Peyer's patch (tissue), 4 donors: ENCODE results near the gene RUFY3.

Source experiments
- POLR2A ChIP-seq, 2 donors: fragments of 450-650 bp; IDR thresholded peaks; one replicate each; pipeline ENCODE4 v1.5.1; 2017; ENCODE audit warnings: antibody characterized with exemption in 2 of 2, mild to moderate bottlenecking in 2 of 2, moderate library complexity in 2 of 2
- TF ChIP-seq, protein P1 (sequence below), 6 experiments: fragments of 450-650 bp in 4 of 6; fragments of 200-600 bp in 2 of 6; sonication (generic) in 1 of 6; IDR thresholded peaks; one replicate each; pipeline ENCODE4 v1.5.1; 2017 to 2019; ENCODE audit warnings: antibody characterized with exemption in 6 of 6, mild to moderate bottlenecking in 3 of 6, moderate library complexity in 1 of 6

DNA sequence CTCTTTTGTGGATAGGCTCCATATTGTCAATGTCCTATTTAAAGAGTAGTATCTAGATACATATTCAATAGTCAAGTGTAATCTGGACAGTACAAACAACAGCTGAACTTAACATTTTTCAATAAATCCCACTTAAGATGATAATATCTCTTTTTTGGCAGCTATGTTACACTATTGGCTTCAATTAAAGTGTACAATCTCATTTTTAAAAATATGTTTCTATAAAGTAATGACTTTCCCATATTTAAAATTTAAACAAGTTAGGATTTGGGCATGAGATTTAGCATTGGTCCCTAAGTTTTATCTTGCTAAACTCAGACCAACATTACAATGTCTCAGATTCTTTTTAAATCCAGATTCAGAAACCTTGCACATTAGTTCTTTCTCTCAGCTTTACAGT lies 47.6 kb upstream of the RUFY3 start:
- TF ChIP-seq, protein P1, sequence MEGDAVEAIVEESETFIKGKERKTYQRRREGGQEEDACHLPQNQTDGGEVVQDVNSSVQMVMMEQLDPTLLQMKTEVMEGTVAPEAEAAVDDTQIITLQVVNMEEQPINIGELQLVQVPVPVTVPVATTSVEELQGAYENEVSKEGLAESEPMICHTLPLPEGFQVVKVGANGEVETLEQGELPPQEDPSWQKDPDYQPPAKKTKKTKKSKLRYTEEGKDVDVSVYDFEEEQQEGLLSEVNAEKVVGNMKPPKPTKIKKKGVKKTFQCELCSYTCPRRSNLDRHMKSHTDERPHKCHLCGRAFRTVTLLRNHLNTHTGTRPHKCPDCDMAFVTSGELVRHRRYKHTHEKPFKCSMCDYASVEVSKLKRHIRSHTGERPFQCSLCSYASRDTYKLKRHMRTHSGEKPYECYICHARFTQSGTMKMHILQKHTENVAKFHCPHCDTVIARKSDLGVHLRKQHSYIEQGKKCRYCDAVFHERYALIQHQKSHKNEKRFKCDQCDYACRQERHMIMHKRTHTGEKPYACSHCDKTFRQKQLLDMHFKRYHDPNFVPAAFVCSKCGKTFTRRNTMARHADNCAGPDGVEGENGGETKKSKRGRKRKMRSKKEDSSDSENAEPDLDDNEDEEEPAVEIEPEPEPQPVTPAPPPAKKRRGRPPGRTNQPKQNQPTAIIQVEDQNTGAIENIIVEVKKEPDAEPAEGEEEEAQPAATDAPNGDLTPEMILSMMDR (IDR thresholded peaks at IDR 0.05) = no peak
- TF ChIP-seq POLR2A (IDR thresholded peaks at IDR 0.05) = no peak
